GM19351 (cell line): ENCODE data around the gene DLEU7.

Source experiments
- ATAC-seq: cut with Tn5 transposase; IDR thresholded peaks from one replicate; pipeline ENCODE4 v1.9.1; 2021; ENCODE audit warnings: mild to moderate bottlenecking, moderate library complexity; ENCODE audit not compliant: unreplicated experiment

DLEU7 gene

DNA sequence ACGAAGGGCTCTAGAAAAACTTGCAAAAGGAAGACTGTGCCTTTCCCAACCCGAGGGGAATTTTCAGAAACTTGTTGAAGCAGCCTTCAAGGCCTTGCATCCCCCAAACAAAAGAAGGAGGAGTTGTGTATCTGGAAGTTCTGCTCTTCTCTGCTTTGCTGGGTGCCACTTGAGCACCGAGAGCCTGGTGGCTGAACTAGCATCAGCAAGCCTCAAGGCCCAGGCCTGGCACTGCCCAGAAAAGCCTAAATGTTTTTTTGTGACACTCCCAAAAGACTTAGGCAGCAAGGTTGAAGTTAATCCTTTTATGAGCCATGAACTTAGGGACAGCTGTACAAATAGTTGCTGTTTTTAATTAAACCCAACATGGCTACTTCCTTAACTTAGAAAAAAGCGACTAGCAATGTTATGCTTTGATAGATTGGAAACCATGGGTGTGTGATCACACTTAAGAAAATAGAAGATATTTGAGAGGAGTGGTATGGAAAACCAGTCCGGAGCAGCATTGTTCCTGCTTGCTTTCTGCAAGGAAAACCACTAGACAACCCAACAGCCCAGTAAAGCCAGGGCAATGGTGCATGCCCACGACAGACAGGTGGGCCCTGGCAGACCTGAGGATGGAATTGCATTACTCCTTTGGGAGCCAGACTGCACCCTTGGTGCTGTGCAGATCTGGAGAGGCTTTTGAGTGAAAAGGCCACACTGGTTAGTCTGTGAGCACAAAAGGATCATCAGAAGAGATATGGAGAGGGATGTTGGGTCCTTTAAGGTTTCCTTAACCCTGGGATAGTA, 788 bp upstream of the DLEU7 start:
- ATAC-seq = no peak

DNA sequence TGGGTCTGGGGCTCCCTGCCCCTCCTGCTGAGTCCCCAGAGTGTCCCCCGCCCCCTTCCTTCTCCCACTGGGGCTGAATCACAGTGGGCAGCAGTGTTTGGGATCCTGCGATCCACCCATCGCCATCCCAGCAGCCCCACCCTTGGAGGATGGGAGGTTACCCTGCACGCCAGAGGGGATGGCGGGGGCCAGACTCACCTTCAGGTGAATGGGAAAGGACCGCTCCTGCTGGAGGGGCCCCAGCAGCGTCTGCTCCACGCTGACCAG, 569 bp downstream of the DLEU7 start:
- no peak for ATAC-seq

DNA sequence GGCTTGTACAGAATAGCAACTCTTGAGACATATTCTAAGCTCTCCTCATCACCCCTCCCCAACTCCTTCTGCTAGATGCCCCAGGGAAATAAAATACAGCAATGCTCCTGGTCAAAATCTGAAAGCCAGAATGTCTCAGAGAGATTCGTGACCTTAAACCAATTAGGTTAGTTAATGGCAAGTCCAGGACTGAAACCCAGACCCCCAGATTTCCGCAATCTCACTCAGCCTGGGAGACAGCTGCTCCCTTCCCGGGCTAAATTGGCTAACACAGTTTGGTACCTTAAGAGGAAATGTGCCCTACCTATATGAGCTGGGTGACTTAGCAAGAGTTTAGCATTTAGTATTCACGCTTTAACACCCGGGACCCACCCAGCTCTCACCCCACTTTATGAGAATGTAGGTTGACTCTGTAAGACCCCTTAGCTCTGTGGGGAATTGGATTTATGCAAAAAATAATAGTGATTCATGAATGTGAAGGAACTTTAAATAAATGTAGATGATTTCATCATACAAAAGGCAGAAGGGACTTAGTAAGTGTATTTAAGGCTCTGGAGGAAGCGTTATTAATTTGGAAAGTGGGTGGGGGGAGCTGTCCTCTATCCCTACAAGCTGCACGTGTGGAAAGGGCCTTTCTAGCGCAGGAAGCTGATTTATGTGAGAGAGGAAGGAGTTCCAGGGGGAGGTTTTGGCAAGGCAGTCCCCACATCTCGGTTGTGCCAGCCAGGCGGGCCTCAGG, 1.1 kb downstream of the DLEU7 start:
- no peak for ATAC-seq

DNA sequence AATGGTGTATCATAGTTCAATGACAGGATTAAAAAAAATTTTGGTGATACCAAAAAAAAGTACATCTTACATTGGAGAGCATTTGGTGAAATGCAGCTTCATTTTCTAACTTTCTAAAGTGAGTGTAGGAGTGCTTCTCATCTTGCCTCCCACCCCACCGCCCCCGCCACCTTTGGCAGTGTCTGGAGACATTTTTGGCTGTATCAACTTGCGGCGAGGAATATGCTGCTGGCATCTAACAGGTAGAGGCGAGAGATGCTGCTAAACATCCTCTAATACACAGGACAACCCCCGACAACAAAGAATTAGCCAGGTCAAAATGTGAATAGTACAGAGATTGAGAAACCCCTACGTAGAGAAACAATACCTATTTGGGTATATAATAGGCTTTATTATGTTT, 1.7 kb downstream of the DLEU7 start:
- ATAC-seq = no peak

DNA sequence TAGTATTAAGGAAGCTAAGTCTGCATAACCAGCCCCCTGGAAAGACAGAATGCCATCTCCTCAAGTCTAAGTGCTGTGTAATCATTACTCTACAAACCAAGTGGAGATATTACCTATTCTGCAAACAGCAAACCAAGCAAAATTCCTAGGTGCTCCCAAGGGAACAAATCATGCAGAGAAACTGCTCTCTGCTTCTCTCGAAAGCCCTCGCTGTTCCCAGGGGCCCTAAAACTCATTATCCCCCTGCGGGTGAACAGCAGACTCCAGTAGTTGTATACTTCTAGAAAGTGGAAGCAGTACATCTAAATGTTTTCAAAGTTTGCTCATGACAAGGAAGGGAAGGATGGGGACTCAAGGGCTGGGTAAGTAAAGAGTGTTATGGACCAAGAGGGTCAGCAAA, 3.2 kb downstream of the DLEU7 start:
- no peak for ATAC-seq

DNA sequence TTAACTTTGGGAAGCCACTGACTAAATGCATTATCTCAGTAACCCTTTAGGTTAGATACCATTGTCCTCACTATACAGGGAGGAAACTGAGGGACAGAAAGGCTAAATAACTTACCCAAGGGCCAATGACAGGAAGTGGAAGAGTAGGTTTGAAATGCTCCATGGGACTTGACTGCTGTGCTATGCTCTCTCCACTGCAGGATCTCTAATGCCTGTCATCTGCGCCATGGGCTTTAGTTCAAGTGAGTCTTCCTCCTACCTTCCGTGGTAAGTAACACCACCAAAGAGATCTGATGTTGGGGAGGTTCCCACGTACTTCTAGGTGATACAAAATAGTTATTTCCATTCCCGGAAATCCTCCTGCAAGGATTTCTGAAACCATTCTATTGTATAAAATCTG, 3.7 kb downstream of the DLEU7 start:
- ATAC-seq = no peak

DNA sequence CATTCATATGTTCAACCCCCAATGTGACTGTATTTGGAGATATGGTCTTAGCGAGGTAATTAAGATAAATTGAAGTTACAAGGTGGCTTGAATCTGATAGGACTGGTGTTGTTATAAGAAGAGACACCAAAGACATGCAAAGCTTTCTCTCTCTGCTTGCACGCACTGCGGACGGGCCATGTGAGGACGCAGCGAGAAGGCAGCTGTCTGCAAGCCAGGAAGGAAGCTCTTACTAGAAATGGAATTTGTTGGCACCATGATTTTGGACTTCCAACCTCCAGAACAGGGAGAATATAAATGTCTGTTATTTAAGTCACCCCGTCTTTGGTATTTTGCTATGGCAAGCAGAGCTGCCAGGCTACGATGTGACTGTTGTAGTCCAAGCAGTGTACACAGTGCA, 4.8 kb downstream of the DLEU7 start:
- no peak for ATAC-seq

DNA sequence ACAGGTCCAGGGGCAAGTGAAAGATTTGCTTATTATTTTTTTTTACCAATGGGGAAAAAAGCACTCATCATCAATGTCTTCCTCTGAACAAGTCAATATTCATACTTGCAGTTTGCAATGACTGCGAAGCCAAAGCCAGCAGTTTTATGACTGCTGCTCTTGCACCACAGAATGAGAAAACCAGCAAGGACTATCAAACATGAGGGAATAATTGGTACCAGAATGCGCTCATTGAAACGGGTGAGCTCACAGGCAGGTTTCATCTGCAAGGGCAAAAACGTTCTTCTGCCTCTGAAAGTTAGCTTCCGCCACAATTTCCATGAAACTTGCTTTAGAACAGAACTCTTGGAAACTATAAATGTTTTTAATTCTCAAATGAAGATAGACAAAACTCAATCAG, 5.5 kb downstream of the DLEU7 start:
- ATAC-seq = no peak

DNA sequence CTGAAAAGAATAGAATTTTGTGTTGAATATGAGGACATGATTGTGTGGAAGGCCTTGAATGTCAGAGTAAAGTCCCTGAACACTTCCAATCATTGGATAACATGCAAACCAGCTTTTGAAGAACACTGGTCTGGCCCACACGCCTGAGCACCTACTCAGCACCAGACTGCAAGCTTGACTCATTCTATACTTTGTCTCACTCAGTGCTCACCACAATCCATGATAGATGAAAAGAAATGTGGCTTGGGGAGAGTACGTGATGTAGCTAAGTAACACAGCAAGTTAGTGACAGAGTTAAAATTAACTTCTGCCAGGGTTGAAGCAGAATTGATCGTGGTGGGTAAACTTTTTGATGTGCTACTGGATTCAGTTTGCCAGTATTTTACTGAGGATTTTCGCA, 12.0 kb downstream of the DLEU7 start:
- ATAC-seq = no peak

DNA sequence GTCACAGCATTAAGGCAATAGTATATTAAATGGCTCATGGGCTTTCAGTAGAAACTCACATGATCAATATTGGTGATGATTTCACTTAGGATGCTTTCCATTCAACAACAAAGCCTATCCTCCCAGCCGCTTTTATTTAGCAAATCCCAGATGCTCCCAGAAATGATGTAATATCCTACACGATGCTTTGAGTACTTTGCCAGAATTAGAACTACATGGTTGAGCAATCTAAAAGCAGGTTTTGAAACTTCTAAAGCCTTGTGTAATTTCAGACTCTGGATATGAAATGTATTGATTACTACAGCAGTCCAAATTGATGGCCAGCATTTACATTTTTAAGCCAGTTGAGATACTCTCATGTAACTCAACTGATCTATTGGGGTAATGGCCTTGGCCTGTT, 13.6 kb downstream of the DLEU7 start:
- no peak for ATAC-seq

DNA sequence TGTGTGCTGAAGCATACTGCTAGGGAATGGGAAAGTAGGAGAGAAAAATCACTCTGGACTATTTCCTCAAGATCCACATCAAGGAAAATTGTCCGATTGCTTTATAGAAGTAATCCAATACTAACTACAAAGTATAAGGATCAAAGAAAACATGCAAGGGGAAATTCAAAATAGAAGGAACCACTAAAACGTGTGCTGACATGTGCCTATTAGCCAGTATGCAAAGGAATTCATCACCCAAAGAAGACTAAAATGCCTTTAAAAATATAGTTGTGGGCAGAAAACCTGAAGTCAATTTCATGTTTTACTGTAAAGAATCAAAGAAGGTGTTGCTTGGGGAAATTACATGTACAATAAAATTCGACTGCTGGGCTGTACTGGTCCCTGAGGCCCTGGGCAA, 14.3 kb downstream of the DLEU7 start:
- ATAC-seq = no peak

DNA sequence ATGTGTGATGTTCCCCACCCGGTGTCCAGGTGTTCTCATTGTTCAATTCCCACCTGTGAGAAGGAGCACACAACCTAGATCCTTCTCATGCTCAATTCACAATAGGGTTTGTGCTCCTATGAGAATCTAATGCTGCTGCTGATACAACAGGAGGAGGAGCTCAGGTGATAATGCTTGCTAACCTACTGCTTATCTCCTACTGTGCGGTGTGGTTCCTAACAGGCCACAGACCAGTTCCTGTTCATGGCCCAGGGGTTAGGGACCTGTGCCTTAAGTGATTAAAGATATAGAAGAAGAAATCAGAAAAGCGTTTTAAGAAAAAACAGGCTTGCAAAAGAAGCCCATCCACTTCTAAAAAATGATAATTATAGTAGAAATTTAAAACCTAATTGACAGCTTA, 17.5 kb downstream of the DLEU7 start:
- ATAC-seq = no peak

DNA sequence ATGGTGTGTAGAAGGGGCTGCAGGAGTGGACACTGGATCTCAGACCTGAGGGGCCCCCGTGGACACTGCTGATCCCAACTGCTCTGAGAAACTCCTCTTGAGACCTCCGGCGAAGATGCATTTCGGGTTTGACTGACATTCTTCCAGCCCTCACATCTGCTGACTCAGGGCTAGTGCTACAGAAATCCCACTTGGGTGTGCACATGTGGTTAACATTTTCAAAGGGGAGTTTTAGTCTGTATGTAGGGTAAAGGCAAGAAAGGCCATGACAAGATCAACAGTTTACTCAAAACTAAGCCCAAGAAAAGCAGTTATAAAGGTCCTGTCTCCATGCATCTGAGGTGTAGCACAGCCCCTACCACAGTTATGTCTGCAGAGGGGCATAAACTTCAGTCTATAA, 31.2 kb downstream of the DLEU7 start:
- no peak for ATAC-seq

DNA sequence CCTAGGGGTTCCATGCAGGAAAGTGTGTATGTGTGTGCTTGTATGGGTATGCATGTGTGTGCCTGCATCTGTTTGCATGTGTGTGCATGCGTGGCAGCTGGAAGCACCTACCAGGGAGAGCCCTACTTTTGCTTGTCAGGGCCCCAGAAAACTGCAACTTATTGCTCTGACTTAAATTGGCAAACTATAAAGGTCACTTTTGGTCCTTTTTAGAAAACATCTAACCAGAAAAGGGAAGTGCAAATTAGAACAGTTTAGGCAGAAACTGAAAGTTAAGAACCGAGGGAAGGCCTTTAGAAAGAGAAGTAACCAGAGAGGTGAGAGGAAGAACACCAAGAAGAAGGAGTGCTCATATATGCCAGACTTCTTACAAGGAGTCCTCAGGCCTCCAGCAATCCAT, 32.5 kb downstream of the DLEU7 start:
- peak; percentile 97 for ATAC-seq

DNA sequence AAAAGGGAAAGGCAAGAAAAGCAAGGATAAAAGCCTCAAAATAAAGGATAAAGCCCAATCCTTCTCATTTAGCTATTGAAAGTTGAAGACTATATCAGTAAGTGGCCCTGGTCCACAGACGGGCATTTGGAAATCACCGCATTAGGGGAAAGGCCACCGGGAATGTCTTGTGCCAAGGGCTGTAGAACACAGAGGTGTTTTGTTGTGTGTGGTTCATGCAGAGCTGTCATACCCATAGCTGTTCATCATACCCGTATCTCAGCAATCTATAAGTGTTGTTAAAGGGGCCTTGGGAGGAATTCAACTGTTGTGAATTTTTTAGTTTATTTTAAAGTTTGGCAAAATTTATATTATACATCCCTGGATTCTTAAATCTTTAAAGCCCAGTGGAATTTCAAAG, 33.0 kb downstream of the DLEU7 start:
- no peak for ATAC-seq

DNA sequence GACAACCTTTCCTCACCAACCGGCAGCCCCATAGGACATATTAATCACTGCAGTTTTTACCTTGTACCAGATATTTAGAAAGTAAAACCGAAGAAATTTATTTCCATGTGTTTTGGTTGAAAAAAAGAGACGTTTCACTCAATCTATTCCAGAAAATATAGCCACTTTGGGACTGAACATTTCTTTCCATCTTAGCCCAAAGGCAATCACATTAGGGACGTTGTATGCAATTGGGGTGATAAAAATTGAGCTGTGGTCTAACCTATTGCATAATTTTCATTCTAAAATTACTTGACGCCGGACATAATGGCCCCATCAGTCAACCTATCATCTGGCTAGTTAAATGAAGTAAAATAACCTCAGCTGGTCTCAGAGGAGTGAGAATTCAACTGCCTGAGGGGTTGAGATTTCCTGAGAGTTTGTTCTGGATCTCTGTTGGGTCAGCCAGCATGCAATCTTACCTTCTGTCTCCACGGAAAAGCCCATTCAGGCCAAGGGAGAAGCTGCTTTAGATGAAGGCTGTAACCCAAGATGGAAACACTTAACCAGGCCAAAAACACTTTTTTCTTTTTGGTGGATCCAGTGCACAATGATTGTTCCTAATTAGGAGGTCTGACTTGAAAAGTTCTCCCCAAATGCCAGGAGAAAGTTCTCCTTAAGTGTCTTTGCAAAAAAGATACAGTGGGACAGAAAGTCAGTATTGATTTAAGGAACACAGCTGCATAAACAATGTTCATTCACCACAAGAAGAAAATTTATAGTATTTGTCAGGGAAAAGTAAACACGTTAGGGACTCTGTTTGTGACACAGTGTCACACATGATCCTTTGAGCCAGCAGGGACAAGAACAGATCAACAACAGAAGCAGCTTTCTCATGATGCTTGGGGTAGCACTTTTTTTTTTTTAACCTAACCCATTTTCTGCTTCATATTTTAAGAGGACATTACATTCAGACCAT, 34.1 kb downstream of the DLEU7 start:
- ATAC-seq = no peak

DNA sequence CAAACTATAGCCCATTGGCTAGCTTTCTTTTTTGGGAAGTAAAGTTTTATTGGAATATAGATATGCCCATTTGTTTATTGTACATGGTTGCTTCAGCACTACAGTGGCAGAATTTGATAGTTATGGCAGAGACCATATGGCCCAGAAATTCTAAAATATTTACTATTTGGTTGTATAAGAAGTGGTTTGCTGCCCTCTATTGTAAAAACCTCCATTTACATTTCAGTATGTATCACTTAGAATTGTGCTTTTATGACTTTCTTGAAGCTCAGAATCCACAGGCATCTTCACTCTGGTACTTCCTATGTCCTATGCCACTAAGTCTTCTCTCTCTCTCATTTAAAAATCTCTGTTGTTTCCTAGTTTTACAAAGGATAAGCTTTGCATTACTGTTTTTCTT, 37.7 kb downstream of the DLEU7 start:
- ATAC-seq = no peak

DNA sequence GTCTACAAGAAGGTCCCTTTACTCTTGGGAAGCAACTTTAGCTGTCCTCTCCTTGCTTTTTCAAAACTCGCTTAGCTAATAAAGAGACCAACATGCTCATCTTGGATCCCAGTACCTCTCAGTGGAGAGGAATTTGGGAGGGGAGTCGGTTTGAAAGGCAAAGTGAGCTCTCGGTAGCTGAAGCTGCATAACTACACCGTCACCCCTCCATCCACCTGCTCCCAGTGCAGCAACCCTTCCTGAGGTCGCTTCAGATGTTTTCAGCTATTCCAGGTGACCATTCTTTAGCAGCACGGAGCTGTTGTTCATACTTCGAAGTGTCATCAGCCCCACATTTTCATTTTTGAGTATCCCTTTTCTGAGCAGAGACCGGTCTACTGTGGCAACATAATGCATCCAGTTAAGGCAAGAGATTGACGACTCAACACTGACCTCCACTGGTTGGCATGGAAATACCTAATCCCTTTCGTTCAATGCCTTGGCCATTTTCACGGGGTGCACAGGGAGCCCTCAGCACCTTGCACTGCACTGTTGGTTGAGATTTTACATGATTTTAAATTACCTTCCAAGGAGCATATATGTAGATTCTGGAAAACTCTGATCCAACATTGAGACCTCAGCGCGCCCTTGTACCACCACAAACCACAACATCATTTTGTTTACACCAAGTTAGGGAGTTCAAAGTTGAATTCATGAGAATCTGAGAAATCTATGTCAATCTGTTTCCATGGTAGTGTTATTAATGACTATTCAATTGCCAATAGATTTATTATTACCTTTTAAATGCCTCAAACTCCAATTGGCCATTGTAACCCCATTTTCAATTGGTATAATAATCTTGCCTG, 42.2 kb downstream of the DLEU7 start:
- peak; percentile 91 for ATAC-seq

DNA sequence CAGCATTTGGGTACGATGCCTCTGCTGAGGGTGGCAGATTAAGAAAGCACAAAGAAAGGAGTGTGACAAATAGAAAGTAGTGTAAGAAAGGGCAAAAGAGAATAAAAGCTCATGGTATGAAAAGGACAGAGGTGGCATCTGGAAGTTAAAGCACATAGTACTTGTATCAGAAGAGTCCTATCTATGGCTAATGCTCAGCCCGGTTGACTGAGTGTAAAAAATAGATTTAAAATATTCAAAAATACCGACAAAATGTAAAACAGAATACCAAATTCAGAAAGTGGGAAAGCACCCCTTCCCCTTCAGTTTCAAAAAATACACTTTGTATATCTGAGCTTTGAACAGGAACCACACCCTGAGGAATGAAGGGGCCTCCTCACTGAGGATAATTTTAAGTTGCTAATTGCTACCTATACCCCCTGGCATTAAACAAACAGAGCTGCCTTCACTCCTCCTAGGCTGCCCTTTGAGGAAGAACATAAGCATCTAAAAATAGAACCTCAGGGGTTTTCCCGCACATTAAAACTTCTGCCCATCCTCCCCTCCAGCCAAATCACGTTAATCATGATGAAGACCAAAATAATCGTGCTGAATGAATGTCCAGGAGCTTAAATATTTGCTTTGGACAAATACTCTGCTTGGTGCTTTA, 43.3 kb downstream of the DLEU7 start:
- no peak for ATAC-seq

DNA sequence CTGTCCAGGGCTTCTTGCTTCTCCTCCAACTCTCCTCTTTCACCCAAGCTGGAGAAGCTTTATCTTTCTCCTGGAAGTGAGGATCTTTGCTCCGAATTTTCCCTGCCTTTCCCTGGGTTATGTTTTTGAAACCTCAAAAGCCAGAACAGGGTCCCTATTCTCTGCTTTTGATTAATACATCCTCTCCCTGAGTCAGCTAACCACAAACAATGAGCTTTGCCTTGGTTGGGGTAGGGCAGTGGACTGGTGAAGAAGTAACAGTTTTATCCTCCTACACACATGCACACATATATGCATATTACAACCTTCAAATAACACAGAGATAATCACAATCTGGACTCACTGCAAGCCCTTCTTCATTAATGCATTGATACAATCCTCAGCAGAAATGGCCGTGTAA, 44.6 kb downstream of the DLEU7 start:
- no peak for ATAC-seq
